GM21619 (cell line): ENCODE results near the gene LARP4.
"Not testable (repeated sequence)": the region's sequence is repeated elsewhere in the genome, so short reads cannot be mapped to it uniquely, and the experiment has no call there.

ENCODE experiments used
- ATAC-seq: cut with Tn5 transposase; IDR thresholded peaks from one replicate; pipeline ENCODE4 v1.9.1; 2021; ENCODE audit not compliant: unreplicated experiment

The LARP4 gene

DNA sequence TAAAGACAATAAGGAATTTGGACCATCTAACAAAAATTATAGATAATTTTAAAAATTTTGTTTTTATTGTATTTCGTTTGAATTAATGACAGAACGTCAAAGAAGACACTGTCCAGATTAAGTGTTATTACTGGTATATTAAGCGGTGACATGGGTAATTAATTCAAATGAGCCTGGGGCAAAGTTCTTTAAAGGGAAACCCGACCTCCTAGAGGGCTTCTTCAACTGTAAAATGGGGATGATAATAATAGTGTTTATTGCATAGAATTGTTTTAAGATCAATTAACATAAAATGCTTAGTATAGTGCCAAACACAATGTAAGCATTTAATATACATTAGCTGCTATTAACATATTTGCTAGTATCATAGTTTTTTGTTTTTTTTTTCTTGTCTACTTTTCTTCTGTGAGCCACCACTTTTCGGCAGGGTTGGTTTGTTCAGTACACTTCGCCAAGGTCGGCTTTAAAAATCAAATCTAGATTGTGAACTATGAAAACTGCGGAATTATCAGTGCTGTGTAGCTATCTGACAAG is 514 bp upstream of the LARP4 start:
- peak; percentile 9 for ATAC-seq

GRCh38 chr12:50401500-50402081 is 906 bp downstream of the LARP4 start:
- no peak for ATAC-seq

- no peak for ATAC-seq
Measured at GRCh38 chr12:50402264-50403000, 1.7 kb downstream of the LARP4 start.

GRCh38 chr12:50403001-50403440 is 2.3 kb downstream of the LARP4 start:
- ATAC-seq, result no peak

DNA sequence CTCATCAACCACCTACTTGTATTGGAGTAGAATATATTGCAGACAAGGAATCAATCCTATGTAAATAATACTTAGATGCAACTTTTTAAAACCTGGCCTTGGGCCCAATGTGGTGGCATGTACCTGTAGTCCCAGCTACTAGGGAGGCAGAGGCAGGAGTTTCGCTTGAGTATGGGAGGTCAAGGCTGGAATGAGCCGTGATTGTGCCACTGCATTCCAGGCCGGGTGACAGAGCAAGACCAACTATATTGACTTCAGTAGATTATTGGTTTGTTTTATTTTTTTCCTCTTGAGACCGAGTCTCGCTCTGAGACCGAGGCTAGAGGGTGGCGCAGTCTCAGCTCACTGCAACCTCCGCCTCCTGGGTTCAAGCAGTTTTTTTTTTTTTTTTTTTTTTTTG is 3.6 kb downstream of the LARP4 start:
- no peak for ATAC-seq

- no peak for ATAC-seq
Measured at GRCh38 chr12:50411051-50411660, 10.5 kb downstream of the LARP4 start.

- ATAC-seq, result no peak
Measured at GRCh38 chr12:50415899-50416479, 15.3 kb downstream of the LARP4 start.

- ATAC-seq, result no peak
Measured at GRCh38 chr12:50419112-50419909, 18.6 kb downstream of the LARP4 start.

GRCh38 chr12:50422855-50423254 is 22.2 kb downstream of the LARP4 start:
- ATAC-seq, result not testable (repeated sequence)

DNA sequence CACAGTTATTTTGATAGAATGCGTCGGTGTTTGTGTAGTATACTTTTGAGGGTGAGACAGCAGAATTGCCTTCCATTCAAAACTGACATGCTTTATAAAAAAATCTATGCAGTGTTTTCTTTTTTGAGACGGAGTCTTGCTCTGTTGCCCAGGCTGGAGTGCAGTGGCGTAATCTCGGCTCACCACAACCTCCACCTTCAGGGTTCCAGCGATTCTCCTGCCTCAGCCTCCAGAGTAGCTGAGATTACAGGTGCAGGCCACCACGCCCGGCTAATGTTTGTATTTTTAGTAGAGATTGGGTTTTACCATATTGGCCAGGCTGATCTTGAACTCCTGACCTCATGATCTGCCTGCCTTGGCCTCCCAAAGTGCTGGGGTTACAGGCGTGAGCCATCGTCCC is 22.7 kb downstream of the LARP4 start:
- not testable (repeated sequence) for ATAC-seq

GRCh38 chr12:50425589-50426258 is 25.0 kb downstream of the LARP4 start:
- no peak for ATAC-seq

- not testable (repeated sequence) for ATAC-seq
Measured at GRCh38 chr12:50431656-50432055, 31.0 kb downstream of the LARP4 start.

GRCh38 chr12:50440288-50440687 is 39.6 kb downstream of the LARP4 start:
- no peak for ATAC-seq

GRCh38 chr12:50441763-50442162 is 41.1 kb downstream of the LARP4 start:
- no peak for ATAC-seq

GRCh38 chr12:50442178-50442908 is 41.7 kb downstream of the LARP4 start:
- no peak for ATAC-seq

GRCh38 chr12:50449671-50450070 is 49.0 kb downstream of the LARP4 start:
- ATAC-seq, result not testable (repeated sequence)

DNA sequence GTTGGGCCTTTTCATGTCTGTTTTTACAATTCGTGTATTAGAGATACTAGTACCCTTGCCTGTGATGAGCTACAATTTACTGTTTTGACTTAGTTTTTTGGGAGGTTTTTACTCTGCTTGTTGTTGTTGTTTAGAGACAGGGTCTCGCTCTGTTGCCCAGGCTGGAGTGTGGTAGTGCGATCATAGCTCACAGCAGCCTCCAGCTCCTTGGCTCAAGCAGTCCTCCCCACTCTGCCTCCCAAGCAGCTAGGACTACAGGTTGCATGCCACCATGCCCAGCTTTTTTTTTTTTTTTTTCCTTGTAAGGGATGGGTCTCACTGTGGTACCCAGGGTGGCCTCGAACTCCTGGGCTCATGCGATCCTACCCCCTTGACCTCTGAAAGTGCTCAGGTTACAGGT is 52.1 kb downstream of the LARP4 start:
- ATAC-seq, result no peak

- ATAC-seq, result no peak
Measured at GRCh38 chr12:50453872-50454271, 53.2 kb downstream of the LARP4 start.

DNA sequence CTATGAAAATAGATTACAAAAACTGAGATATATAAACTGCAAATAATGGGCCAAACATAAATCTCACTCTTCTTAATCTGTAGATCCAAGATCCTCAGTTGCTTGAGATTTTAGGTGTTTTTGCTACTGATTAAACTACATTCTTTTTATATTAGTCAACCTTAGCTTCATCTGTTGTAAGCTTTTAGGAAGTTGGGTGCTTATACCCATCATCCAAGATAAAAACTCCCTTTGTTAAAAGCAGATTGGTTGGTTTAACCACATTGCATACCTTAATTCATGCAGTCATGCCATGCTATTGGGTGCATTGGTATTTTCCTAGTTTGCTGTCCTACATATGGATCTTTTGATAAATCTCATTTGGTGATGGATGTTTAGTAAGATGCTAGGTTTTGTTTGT is 57.9 kb downstream of the LARP4 start:
- no peak for ATAC-seq

DNA sequence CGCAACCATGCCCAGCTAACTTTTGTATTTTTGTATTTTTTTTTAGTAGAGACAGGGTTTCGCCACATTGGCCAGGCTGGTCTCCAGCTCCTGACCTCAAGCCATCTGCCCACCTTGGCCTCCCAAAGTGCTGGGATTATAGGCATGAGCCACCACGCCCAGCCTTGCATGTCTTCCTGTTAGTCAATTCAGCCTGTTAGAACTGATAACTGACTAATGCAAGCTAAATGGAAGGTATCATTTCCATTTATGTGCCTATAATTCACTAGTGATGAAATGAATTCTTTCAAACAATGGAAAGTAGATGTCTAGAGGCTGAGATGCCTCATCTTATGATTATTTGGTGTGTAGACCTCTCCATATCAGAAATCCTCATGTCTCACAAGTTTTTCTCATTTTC is 66.8 kb downstream of the LARP4 start:
- no peak for ATAC-seq
